Lower leg skin (tissue), 3 donors: ENCODE data around the gene HRK.

Experiments
- POLR2A ChIP-seq, 2 donors: fragments of 450-650 bp; IDR thresholded peaks; one replicate each; pipeline ENCODE4 v1.6.1; 2016 to 2017; ENCODE audit warnings: antibody characterized with exemption in 2 of 2, mild to moderate bottlenecking in 1 of 2, moderate library complexity in 1 of 2
- TF ChIP-seq, protein P1 (sequence below), 3 donors: fragments of 450-650 bp; IDR thresholded peaks; one replicate each; pipeline ENCODE4 v1.5.1; 2016; ENCODE audit warnings: antibody characterized with exemption in 3 of 3, mild to moderate bottlenecking in 3 of 3, moderate library complexity in 2 of 3

GRCh38 chr12:116922194-116922897 is 41.1 kb upstream of the HRK start:
- TF ChIP-seq, protein P1, sequence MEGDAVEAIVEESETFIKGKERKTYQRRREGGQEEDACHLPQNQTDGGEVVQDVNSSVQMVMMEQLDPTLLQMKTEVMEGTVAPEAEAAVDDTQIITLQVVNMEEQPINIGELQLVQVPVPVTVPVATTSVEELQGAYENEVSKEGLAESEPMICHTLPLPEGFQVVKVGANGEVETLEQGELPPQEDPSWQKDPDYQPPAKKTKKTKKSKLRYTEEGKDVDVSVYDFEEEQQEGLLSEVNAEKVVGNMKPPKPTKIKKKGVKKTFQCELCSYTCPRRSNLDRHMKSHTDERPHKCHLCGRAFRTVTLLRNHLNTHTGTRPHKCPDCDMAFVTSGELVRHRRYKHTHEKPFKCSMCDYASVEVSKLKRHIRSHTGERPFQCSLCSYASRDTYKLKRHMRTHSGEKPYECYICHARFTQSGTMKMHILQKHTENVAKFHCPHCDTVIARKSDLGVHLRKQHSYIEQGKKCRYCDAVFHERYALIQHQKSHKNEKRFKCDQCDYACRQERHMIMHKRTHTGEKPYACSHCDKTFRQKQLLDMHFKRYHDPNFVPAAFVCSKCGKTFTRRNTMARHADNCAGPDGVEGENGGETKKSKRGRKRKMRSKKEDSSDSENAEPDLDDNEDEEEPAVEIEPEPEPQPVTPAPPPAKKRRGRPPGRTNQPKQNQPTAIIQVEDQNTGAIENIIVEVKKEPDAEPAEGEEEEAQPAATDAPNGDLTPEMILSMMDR (IDR thresholded peaks at IDR 0.05): no peak
- no peak for TF ChIP-seq POLR2A (IDR thresholded peaks at IDR 0.05)
